ENCODE results near the gene RPE65. TPM values are rescaled to one million over a fixed set of nuclear protein-coding genes. Genes with fewer than 3 reads are reported as not detected.

RPE65 gene
- total and polyA plus RNA-seq, 2 of the 4 experiments (the other 2 are of a cell fraction) = under 0.01 TPM; not detected in 1

- Histone ChIP-seq H2BK20ac (ENCODE audit: low read depth, low read length) (0 out of 2 replicates have a peak overlapping the region, but pooled peaks have one; percentile 47), H4K5ac (ENCODE audit: low read depth, low read length) (no peak overlapping the region), H3K4ac (ENCODE audit: low read depth, low read length) (no peak overlapping the region; the same call in 1 of the 2 replicates), H4K91ac (ENCODE audit: insufficient read depth, low read depth, low read length) (no peak overlapping the region), H3K79me1 (ENCODE audit: low read depth in 1 of 2, low read length in 2 of 2) (no peaks in the 10 kb centered on the region), H3K27me3 (ENCODE audit: control insufficient read depth, insufficient read depth, low read length) (no peaks in the 10 kb centered on the region), H3K4me1 (ENCODE audit: control insufficient read depth, insufficient read depth, low read length) (no peaks in the 10 kb centered on the region), H3K36me3 (ENCODE audit: control insufficient read depth, insufficient read depth, low read length) (no peaks in the 10 kb centered on the region), H3K9ac (ENCODE audit: low read depth, low read length) (no peak overlapping the region), H3K23ac (ENCODE audit: low read depth, low read length) (no peak overlapping the region; the same call in 1 of the 2 replicates), H3K9me1 (ENCODE audit: insufficient read depth, low read length) (peaks cover 4% of the 10 kb centered on the region; the same call in 1 of the 2 replicates), H2BK15ac (ENCODE audit: low read depth, low read length) (no peak overlapping the region), H2AK5ac (ENCODE audit: low read depth, low read length) (peak overlapping the region; percentile 33; the same call in 1 of the 2 replicates), H2BK120ac (ENCODE audit: low read depth, low read length) (peak overlapping the region; percentile 40), H3K27ac (ENCODE audit: insufficient read depth, low read length) (no peak overlapping the region), H4K20me1 (ENCODE audit: insufficient read depth, low read length) (no peaks in the 10 kb centered on the region), H4K8ac (ENCODE audit: low read depth in 2 of 2, low read length in 2 of 2) (no peak overlapping the region), H3K4me3 (ENCODE audit: insufficient read depth, low read depth, low read length) (no peak overlapping the region), H3K14ac (replicated peaks; ENCODE audit: low read depth, low read length) (0 out of 2 replicates have a peak overlapping the region, but pooled peaks have one; percentile 15), H3K9me3 (ENCODE audit: control insufficient read depth, insufficient read depth, low read length) (no peaks in the 10 kb centered on the region), H2AK9ac (replicated peaks; ENCODE audit: low read depth, low read length, poor library complexity) (no peak overlapping the region), H3K56ac (ENCODE audit: extremely low read depth, insufficient read depth, low read length) (no peak overlapping the region), H3K18ac (ENCODE audit: low read depth, low read length) (no peak overlapping the region), H3K4me2 (ENCODE audit: low read depth, low read length) (no peak overlapping the region), H2BK5ac (ENCODE audit: low read depth, low read length, poor library complexity, severe bottlenecking) (no peak overlapping the region), H2AFZ (replicated peaks; ENCODE audit: low read length, poor library complexity) (peak overlapping the region; percentile 19)
- WGBS, 2 experiments (ENCODE audit: extremely low coverage in 2 of 2, insufficient read length in 1 of 2) = 94% methylated on average over 2 of the region's 4 CpGs; no CpG with 5 or more reads in 1 of the 2 experiments
- BruUV-seq (replicated peaks) = no TSS peak
- no peak for TF ChIP-seq NFE2L2 (IDR thresholded peaks at IDR 0.05; ENCODE audit: low read depth, low read length)
- no peak for TF ChIP-seq BHLHE40 (IDR thresholded peaks at IDR 0.05; ENCODE audit: low read depth, low read length)
- TF ChIP-seq CHD1 (IDR thresholded peaks at IDR 0.05; ENCODE audit: low read depth, low read length) = no peak
- no peak for TF ChIP-seq RCOR1 (IDR thresholded peaks at IDR 0.05; ENCODE audit: insufficient replicate concordance, low read length)
- no peak for TF ChIP-seq USF2 (IDR thresholded peaks at IDR 0.05; ENCODE audit: low read depth, low read length)
- no peak for TF ChIP-seq CTCF (conservative IDR thresholded peaks at IDR 0.05; ENCODE audit: low read depth, low read length)
- no peak for TF ChIP-seq SMC3 (IDR thresholded peaks at IDR 0.05; ENCODE audit: low read depth, low read length)
- TF ChIP-seq RFX5 (IDR thresholded peaks at IDR 0.05; ENCODE audit: low read depth, low read length) = no peak
- no peak for TF ChIP-seq FOS (IDR thresholded peaks at IDR 0.05; ENCODE audit: low read depth, low read length)
- TF ChIP-seq CEBPB (IDR thresholded peaks at IDR 0.05; ENCODE audit: low read depth, low read length) = no peak
- TF ChIP-seq POLR2A (IDR thresholded peaks at IDR 0.05; ENCODE audit: low read depth, low read length) = no peak
- TF ChIP-seq MXI1 (IDR thresholded peaks at IDR 0.05; ENCODE audit: borderline replicate concordance, low read depth, low read length) = no peak
- no peak for TF ChIP-seq ELK1 (IDR thresholded peaks at IDR 0.05; ENCODE audit: borderline replicate concordance, low read depth, low read length)
- TF ChIP-seq MAFK (IDR thresholded peaks at IDR 0.05; ENCODE audit: low read depth, low read length) = no peak
- TF ChIP-seq RAD21 (IDR thresholded peaks at IDR 0.05; ENCODE audit: low read length) = no peak
- TF ChIP-seq MAZ (IDR thresholded peaks at IDR 0.05; ENCODE audit: borderline replicate concordance, low read depth, low read length) = no peak
- dilution Hi-C loops (cut with HindIII; ENCODE audit: low sequenced_read_pairs, unreplicated experiment) (no loop called here), in situ Hi-C loops (cut with MboI; ENCODE audit: low sequenced_read_pairs) (no loop called here), intact Hi-C loops (cut with micrococcal nuclease) (loop anchor here (2.0 to 10.0 kb wide), 3 partner anchors 57 to 325 kb away; partner anchors contain the start of gene WLS)
- ATAC-seq (ENCODE audit: low read depth) = no peak
- POLR2A ChIA-PET (ENCODE audit: unreplicated experiment) = no interaction called here
- no peak for DNase-seq
- CTCF ChIA-PET = interaction anchor here (0.6 to 1.9 kb wide), 6 partner anchors 12 to 1526 kb away, joined by 3 to 8 read pairs (median 4); no protein-coding TSS in a partner anchor
These were observed 7.7 kb downstream of the RPE65 start for GRCh38 chr1:68442006-68442405.

Measured in IMR-90 (cell line).